Measurements from ENCODE around the gene POU3F1. TPM values are rescaled to one million over a fixed set of nuclear protein-coding genes. Genes with fewer than 3 reads are reported as not detected.

POU3F1 gene
- total RNA-seq = 6.1 and 6.2 TPM in 2 replicates

GRCh38 chr1:38046333-38046883 lies at the start of gene POU3F1:
TSS of gene POU3F1 (minus strand) at chr1:38046793. CDS start at chr1:38046743, 50 bp downstream.
- Mint-ChIP-seq H3K4me3 (peak within 1 kb of the TSS; percentile 83), H3K4me1 (peaks cover 24% of the 10 kb centered on the region), H3K27ac (peak within 1 kb of the TSS; percentile 18), H3K36me3 (ENCODE audit: low read depth) (no peaks in the 10 kb centered on the region), H3K27me3 (peaks cover 27% of the 10 kb centered on the region), H3K9me3 (no peaks in the 10 kb centered on the region)
- CTCF ChIA-PET = interaction anchor here (0.6 to 1.6 kb wide), 3 partner anchors 16 to 106 kb away, joined by 4 to 11 read pairs (median 4); no protein-coding TSS in a partner anchor
- peak; percentile 2 for ATAC-seq (ENCODE audit: low read depth)
- POLR2A ChIA-PET = interaction anchor here (0.6 to 4.5 kb wide), 8 partner anchors 11 to 512 kb away, joined by 3 to 32 read pairs (median 7); no protein-coding TSS in a partner anchor
- intact Hi-C loops (cut with micrococcal nuclease) = loop anchor here (5.0 kb wide), 1 partner anchor 451 kb away; no protein-coding TSS in a partner anchor
- DNase-seq = no peak
- TF ChIP-seq CTCF (IDR thresholded peaks at IDR 0.05) = no peak

- intact Hi-C loops (cut with micrococcal nuclease) = no loop called here
- POLR2A ChIA-PET = no interaction called here
- Mint-ChIP-seq H3K9me3 (no peaks in the 10 kb centered on the region), H3K27ac (no peak overlapping the region), H3K4me3 (no peak overlapping the region), H3K36me3 (ENCODE audit: low read depth) (no peaks in the 10 kb centered on the region), H3K4me1 (peaks cover 9% of the 10 kb centered on the region), H3K27me3 (peaks cover 11% of the 10 kb centered on the region)
- DNase-seq (no peak), ATAC-seq (ENCODE audit: low read depth) (no peak)
- CTCF ChIA-PET = no interaction called here
- TF ChIP-seq CTCF (IDR thresholded peaks at IDR 0.05) = no peak
Observed at GRCh38 chr1:38095454-38095931, 48.9 kb upstream of the POU3F1 start.

GRCh38 chr1:38094711-38095290 lies 48.2 kb upstream of the POU3F1 start:
- peaks cover 9% of the 10 kb centered on the region for H3K4me1 Mint-ChIP-seq
- TF ChIP-seq CTCF (IDR thresholded peaks at IDR 0.05) = no peak
- peaks cover 17% of the 10 kb centered on the region for H3K27me3 Mint-ChIP-seq
- H3K9me3 Mint-ChIP-seq = no peaks in the 10 kb centered on the region
- POLR2A ChIA-PET = no interaction called here
- CTCF ChIA-PET = no interaction called here
- no peak for ATAC-seq (ENCODE audit: low read depth)
- intact Hi-C loops (cut with micrococcal nuclease) = no loop called here
- no peak for DNase-seq
- no peak overlapping the region for H3K4me3 Mint-ChIP-seq
- no peak overlapping the region for H3K27ac Mint-ChIP-seq
- no peaks in the 10 kb centered on the region for H3K36me3 Mint-ChIP-seq (ENCODE audit: low read depth)

- Mint-ChIP-seq H3K4me1 (peaks cover 9% of the 10 kb centered on the region), H3K27me3 (peaks cover 20% of the 10 kb centered on the region), H3K36me3 (ENCODE audit: low read depth) (no peaks in the 10 kb centered on the region), H3K27ac (no peak overlapping the region), H3K4me3 (no peak overlapping the region), H3K9me3 (no peaks in the 10 kb centered on the region)
- intact Hi-C loops (cut with micrococcal nuclease) = no loop called here
- DNase-seq = no peak
- TF ChIP-seq CTCF (IDR thresholded peaks at IDR 0.05) = no peak
- CTCF ChIA-PET = interaction anchor here (0.9 kb wide), 1 partner anchor 8 kb away, joined by 3 read pairs; no protein-coding TSS in a partner anchor
- POLR2A ChIA-PET = no interaction called here
- ATAC-seq (ENCODE audit: low read depth) = peak; percentile 25
Observed at GRCh38 chr1:38093569-38094520, 47.3 kb upstream of the POU3F1 start.

- Mint-ChIP-seq H3K4me1 (peaks cover 9% of the 10 kb centered on the region), H3K27me3 (peaks cover 20% of the 10 kb centered on the region), H3K27ac (no peak overlapping the region), H3K9me3 (no peaks in the 10 kb centered on the region), H3K36me3 (ENCODE audit: low read depth) (no peaks in the 10 kb centered on the region), H3K4me3 (no peak overlapping the region)
- DNase-seq (no peak), ATAC-seq (ENCODE audit: low read depth) (no peak)
- POLR2A ChIA-PET = no interaction called here
- intact Hi-C loops (cut with micrococcal nuclease) = no loop called here
- CTCF ChIA-PET = no interaction called here
- TF ChIP-seq CTCF (IDR thresholded peaks at IDR 0.05) = no peak
Observed at GRCh38 chr1:38092256-38092655, 45.7 kb upstream of the POU3F1 start.
